T-helper 17 cell (primary cell): Measurements from ENCODE around the gene ESRRB. TPM values are rescaled to one million over a fixed set of nuclear protein-coding genes. Genes with fewer than 3 reads are reported as not detected.
A peak's percentile ranks its signal among the peaks of the same experiment; 100 is the strongest.

ENCODE experiments used
- ATAC-seq: fragments of 150-1000 bp; cut with Tn5 transposase; 2 replicates; pipeline ENCODE4 v1.10.0; 2021; ENCODE audit warnings: mild to moderate bottlenecking, moderate library complexity
- DNase-seq, 3 donors: peaks; one replicate each; pipeline versions ENCODE4 v3.0.0 to v3.0.0-alpha.2; 2020 to 2021
- H3K9me3 ChIP-seq: one replicate; pipeline ENCODE4 v1.7.0; 2013; ENCODE audit warnings: low read length, mild to moderate bottlenecking; ENCODE audit not compliant: control insufficient read depth, poor library complexity, severe bottlenecking
- H3K27ac Mint-ChIP-seq: one replicate; pipeline ENCODE4 v1.8.0; 2022; ENCODE audit warnings: mild to moderate bottlenecking, moderate library complexity, mixed read lengths
- H3K27me3 Mint-ChIP-seq: one replicate; pipeline ENCODE4 v1.8.0; 2022; ENCODE audit warnings: mixed read lengths
- H3K36me3 Mint-ChIP-seq: one replicate; pipeline ENCODE4 v1.8.0; 2022; ENCODE audit warnings: low read depth, mixed read lengths
- H3K4me1 Mint-ChIP-seq: one replicate; pipeline ENCODE4 v1.8.0; 2022; ENCODE audit warnings: mild to moderate bottlenecking, mixed read lengths
- H3K4me3 Mint-ChIP-seq: one replicate; pipeline ENCODE4 v1.8.0; 2022; ENCODE audit warnings: mild to moderate bottlenecking, moderate library complexity, mixed read lengths
- total RNA-seq, 4 donors: library from RNA in 2 of 4; stranded (reverse) in 2 of 4; gene quantifications; one replicate each; pipeline ENCODE4 v1.2.3 and lab custom pipeline; 2022 to 2026

Gene ESRRB
- total RNA-seq, 2 donors from 2014 or later = 0.40 TPM; not detected in 1

DNA sequence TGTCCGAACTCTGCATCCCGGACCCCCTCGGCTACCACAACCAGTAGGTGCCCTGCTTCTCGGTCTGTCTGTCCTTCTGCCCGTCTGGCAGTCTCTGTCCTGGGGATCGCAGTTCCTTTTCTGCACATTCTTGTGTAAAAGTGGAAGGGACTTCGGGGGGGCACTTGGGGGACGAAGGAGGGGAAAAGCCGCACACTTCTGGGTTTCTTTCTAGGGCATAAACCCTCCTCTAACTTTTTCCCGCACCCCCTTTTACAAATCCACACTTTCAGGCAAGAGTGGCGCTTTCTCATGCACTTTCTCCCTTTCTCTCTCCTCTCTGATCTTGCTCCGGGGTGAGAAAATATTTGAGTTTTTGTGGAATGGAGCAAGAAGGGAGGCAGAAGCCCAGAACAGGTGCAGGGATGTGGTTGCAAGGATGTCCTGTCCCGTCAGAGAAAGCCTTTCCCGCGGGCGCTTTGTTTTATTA is 506 bp downstream of the ESRRB start:
- ATAC-seq = no peak

DNA sequence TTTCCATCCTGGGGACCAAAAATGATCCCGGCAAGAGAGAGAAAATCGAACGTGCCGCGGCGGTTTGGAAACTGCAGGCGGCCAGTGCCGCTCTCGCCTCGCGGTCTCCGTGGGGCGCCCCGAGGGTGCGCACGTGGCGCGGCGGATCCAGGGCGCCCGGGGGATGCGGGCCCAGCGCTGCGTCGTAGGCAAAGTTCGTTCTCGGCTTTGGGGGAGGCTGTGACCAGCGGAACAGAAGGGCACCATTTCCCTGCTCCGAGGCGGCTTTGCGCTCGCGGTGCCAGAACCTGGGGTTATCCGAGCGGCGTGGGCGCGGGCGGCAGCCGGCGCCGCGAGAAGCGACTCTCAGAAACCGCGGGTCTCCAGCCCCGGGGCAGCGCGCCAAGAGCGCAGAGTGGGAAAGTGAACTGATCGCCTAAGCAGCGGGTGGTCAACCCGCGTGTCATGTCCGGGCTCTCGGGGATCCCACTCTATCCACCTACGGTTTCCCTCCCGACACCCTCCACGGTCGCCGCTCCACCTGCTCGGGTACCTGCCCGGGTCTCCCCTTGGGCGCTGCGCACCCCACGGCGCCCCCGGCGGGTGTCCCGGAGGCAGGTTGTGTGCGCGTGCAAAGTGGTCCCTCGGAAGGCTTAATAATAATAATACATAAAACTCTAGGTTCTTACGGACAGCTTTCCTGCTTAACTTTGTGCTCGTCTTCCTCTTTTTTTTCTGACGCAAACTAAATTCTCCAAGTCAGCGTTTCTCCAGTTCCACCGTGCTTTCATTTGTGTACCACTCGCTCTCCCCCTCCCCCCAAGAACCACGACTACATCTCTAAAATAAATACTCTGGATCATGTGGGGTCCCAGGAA is 1.2 kb downstream of the ESRRB start:
- ATAC-seq = no peak

More for the DNA sequence above, 506 bp downstream of the ESRRB start:
- H3K4me1 Mint-ChIP-seq = peaks cover 2% of the 10 kb centered on the region
- no peak for DNase-seq
- H3K9me3 ChIP-seq = no peaks in the 10 kb centered on the region
- H3K36me3 Mint-ChIP-seq = peaks cover 2% of the 10 kb centered on the region
- H3K4me3 Mint-ChIP-seq = no peak overlapping the region
- H3K27ac Mint-ChIP-seq = no peak overlapping the region
- peaks cover 84% of the 10 kb centered on the region for H3K27me3 Mint-ChIP-seq

DNA sequence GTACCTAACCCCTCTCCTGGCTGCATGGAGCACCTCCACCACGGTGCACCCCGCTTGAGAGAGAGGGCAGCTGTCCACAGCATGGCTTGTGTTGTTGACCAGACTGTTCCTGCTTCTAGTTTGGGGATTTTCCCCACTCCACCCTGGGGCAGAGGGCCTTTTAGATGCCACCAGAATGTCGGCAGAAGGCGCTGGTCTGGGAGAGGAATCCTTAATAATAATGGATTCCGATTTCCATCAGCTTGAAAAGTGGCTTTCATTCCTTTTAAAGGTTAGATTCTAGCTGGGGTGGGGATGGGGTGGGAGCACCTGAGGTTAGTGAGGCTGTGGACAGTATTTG is 1.8 kb downstream of the ESRRB start:
- no peak for DNase-seq
- no peak for ATAC-seq
- Mint-ChIP-seq H3K27ac (no peak overlapping the region), H3K36me3 (peaks cover 2% of the 10 kb centered on the region), H3K4me1 (peaks cover 2% of the 10 kb centered on the region), H3K27me3 (peaks cover 85% of the 10 kb centered on the region), H3K4me3 (no peak overlapping the region)
- H3K9me3 ChIP-seq = no peaks in the 10 kb centered on the region

More for the DNA sequence above, 1.2 kb downstream of the ESRRB start:
- DNase-seq = no peak
- H3K27me3 Mint-ChIP-seq = peaks cover 84% of the 10 kb centered on the region
- peaks cover 2% of the 10 kb centered on the region for H3K36me3 Mint-ChIP-seq
- H3K4me3 Mint-ChIP-seq = no peak overlapping the region
- H3K27ac Mint-ChIP-seq = no peak overlapping the region
- no peaks in the 10 kb centered on the region for H3K9me3 ChIP-seq
- H3K4me1 Mint-ChIP-seq = peaks cover 2% of the 10 kb centered on the region

DNA sequence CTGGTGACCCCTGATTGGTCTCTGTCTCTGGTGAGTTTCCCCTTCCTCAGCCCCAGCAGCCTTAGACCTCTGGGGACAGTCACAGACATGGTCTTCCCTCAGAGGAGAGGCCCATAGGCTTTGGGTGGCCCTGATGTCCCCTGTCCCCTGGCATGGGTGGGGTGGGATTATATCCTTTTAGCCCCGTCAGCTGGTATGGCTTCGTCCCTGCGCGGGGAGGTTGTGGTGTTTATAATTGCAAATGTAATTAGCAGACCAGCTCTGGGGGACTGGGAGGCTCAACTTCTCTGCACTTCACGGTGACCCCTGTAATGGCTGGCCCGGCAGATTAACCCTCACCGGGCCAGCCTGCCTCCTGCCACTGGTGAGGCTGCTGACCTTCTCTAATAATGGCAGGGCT is 5.1 kb downstream of the ESRRB start:
- no peak overlapping the region for H3K27ac Mint-ChIP-seq
- H3K27me3 Mint-ChIP-seq = peaks cover 87% of the 10 kb centered on the region

DNA sequence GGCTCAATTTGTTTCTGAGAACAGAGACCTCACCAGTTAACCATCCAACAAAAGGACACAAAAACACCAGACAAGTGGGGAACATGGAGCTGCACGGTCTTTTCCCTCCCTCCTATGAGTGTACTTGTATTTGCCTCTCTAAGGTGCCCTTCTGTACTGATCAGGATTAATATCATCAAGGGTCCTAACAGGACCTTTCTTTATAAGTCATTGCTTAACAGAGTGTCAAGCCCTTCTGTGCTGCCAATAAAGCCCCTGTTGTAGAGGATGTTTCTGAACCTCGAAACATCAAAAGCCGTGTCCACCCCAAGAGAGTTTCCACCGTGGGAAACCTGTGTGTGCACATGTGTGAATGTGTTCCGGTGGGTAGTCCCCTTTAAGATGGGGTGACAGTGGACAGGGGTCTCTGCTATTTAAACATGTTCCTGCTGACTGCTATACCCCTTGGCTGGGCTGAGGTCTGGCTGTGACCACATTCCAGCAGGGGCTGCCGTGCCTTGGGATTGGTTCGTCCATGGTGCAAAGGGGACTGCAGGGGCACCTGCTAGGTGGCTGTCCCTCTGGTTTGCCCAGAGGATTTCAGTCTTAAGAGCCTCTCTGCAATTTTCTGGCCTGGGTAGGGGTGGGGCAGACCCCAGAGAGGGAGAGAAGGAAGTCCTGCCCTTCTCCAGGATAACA is 6.0 kb downstream of the ESRRB start:
- ATAC-seq = no peak
- no peak overlapping the region for H3K27ac Mint-ChIP-seq

More for the DNA sequence above, 5.1 kb downstream of the ESRRB start:
- ATAC-seq = no peak
- DNase-seq = no peak
- H3K9me3 ChIP-seq = no peaks in the 10 kb centered on the region
- Mint-ChIP-seq H3K4me1 (no peaks in the 10 kb centered on the region), H3K4me3 (no peak overlapping the region), H3K36me3 (peaks cover 2% of the 10 kb centered on the region)

DNA sequence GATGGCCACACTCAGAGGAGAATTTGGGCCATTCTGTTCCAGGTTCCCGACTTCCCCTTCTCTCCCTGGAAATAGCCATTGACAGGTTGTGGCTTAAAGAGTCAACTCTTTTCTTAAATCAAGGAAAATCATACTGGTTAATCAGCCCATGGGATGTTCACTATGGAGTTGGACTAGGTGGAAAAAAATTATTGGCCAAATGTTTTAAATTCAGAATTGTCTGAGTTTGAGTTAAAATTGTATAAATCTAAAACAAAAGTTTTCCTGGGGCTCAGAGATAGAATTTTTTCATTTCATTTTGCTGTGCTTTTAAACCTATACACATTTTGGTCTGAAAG is 6.5 kb downstream of the ESRRB start:
- peaks cover 2% of the 10 kb centered on the region for H3K36me3 Mint-ChIP-seq
- DNase-seq (no peak), ATAC-seq (no peak)
- H3K27me3 Mint-ChIP-seq = peaks cover 93% of the 10 kb centered on the region
- no peaks in the 10 kb centered on the region for H3K4me1 Mint-ChIP-seq
- H3K27ac Mint-ChIP-seq = no peak overlapping the region
- no peaks in the 10 kb centered on the region for H3K9me3 ChIP-seq
- no peak overlapping the region for H3K4me3 Mint-ChIP-seq

More for the DNA sequence above, 6.0 kb downstream of the ESRRB start:
- Mint-ChIP-seq H3K4me3 (no peak overlapping the region), H3K36me3 (peaks cover 2% of the 10 kb centered on the region), H3K27me3 (peaks cover 89% of the 10 kb centered on the region), H3K4me1 (no peaks in the 10 kb centered on the region)
- no peaks in the 10 kb centered on the region for H3K9me3 ChIP-seq
- no peak for DNase-seq

DNA sequence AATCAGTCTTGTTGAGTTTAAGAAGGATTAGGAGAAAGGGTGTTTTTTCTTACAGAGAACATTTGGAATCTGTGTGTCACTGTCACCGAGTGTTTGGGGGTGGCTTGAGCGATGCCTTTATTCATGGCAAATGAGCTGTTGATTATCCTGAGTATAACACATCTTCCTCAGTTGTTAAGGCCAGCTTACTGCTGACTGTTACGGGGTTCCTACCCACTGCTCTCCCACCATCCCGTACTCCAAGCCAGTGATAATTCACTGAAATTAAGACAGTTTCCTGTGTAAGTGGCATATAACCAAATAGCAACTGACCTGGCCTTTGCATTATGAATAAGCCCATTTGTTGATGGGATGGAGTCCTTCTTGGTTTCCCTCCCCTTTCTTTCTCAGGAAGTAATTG is 9.5 kb downstream of the ESRRB start:
- ATAC-seq = no peak
- H3K27me3 Mint-ChIP-seq = peaks cover 87% of the 10 kb centered on the region
- H3K4me3 Mint-ChIP-seq = no peak overlapping the region
- DNase-seq = no peak
- H3K4me1 Mint-ChIP-seq = peaks cover 4% of the 10 kb centered on the region
- peaks cover 2% of the 10 kb centered on the region for H3K36me3 Mint-ChIP-seq
- H3K27ac Mint-ChIP-seq = no peak overlapping the region
- H3K9me3 ChIP-seq = no peaks in the 10 kb centered on the region

DNA sequence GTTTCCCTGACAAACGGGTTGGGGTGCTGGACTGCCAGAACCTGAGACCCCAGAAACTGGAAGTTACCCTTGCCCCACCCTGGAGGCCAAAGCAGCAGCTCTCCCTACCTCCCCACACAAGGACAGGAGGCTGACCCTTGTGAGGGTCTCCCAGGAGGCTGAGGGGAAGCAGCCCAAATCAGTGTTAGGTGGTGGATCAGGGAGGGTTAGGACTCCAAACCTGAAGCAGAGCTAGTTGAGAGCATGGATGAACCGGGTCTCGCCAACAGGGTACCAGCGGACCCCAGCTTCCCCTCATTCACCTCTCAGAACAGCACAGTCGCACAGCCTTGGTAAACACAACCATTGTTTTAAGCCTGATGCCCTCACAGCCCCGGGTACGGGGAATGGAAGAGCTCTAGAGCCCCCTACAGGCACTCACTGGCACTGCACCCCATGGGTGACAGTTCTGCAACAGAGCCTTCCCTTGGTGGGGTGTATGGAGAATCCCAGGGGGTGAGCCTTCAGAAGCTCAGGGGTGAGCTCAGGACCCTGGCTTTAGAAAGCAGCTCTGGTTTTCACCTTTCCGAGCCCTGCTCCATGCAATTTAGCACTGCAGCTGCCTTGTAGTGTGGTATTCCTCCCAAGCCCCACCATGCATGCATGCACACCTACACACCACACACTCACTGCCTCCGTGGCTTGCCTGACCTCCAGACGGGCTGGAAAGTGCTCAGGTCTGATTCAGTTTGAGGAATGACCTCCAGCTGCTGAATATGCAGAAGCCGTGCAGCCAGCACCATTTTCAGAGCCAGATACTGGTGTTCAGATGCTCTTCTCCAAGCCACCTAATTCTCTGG is 11.2 kb downstream of the ESRRB start:
- Mint-ChIP-seq H3K36me3 (peaks cover 2% of the 10 kb centered on the region), H3K27me3 (peaks cover 75% of the 10 kb centered on the region), H3K4me3 (no peak overlapping the region), H3K4me1 (peaks cover 4% of the 10 kb centered on the region), H3K27ac (no peak overlapping the region)
- ATAC-seq (peak; percentile 73), DNase-seq (peak; percentile 13 to 41 (median 25))
- H3K9me3 ChIP-seq = no peaks in the 10 kb centered on the region

DNA sequence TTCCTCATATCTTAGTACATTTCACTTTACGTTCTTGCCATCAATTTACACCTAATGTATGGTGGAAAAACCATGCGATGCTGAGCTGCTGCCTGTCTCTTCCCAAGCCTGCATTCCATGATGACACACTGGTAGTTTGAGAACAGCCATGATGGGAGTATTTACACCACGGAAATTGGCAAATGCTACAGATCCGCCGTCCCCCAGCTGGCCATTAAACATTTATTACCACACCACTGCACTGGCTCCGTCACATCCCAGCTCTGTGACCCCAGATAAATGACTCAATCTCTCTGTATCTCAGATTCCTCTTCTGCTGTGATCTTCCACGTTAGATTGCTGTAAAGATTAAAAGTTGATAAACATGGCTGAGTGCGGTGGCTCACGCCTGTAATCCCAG is 13.9 kb downstream of the ESRRB start:
- H3K9me3 ChIP-seq = no peaks in the 10 kb centered on the region
- Mint-ChIP-seq H3K4me3 (no peak overlapping the region), H3K36me3 (peaks cover 2% of the 10 kb centered on the region), H3K27ac (no peak overlapping the region), H3K4me1 (peaks cover 4% of the 10 kb centered on the region), H3K27me3 (peaks cover 74% of the 10 kb centered on the region)
- DNase-seq (no peak), ATAC-seq (no peak)

DNA sequence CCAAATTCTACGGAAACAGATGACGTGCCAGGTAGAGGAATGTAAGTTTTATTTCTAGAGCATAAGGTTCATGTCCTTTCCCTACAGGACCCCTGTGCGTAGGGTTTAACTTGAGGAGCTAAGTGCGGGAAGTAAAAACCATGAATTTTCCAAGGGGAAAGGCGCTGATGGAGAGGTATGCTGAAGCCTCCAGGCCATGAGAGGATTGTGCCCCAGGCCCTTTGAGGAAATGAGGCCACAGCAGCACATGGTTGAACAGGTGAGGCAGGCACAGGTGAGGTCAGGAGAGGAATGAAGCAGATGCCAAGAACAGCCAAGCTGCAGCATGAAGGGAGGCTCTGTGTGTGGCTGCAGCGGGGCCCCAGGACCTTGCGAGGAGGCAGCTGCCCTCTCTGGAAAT is 14.7 kb downstream of the ESRRB start:
- no peak overlapping the region for H3K27ac Mint-ChIP-seq
- H3K4me1 Mint-ChIP-seq = peaks cover 4% of the 10 kb centered on the region
- peaks cover 66% of the 10 kb centered on the region for H3K27me3 Mint-ChIP-seq
- no peak for ATAC-seq
- H3K36me3 Mint-ChIP-seq = peaks cover 2% of the 10 kb centered on the region
- H3K9me3 ChIP-seq = no peaks in the 10 kb centered on the region
- no peak overlapping the region for H3K4me3 Mint-ChIP-seq
- DNase-seq = no peak

DNA sequence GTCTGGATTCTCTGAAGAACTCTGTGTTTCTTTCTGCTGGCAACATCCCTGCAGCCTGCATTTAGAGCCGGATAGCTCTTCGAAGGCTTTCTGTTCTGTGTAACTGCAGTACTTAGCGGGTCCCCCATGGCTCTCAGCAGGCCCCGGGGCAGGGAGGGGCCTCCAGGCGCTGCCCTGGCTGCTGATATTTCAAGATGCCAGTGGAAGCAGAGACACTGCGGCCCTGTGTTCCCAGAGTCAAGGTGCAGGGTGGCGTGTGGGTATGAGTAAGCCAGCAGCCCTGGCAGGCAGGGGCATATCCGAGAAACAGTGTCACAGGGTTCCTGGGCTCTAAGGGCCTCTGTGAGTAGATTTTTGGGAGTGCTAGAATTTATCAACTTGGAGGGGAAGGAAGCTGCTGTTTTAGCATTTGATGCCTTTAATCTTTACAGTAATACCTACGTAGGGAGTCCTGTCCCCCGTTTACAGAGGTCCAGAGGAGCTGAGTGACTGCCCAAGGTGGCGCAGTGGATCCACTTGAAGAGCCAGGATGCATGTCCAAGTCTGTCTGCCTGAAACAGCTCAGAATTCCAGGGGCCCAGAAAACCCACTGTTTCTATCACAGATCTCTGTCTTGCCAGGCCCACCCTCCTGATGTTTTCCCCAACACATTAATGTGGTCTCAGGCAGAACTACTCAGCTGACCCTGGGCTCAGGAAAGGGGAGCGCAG is 16.2 kb downstream of the ESRRB start:
- ATAC-seq (no peak), DNase-seq (no peak)
- Mint-ChIP-seq H3K27ac (no peak overlapping the region), H3K36me3 (peaks cover 2% of the 10 kb centered on the region), H3K4me1 (peaks cover 4% of the 10 kb centered on the region), H3K4me3 (no peak overlapping the region), H3K27me3 (peaks cover 64% of the 10 kb centered on the region)
- H3K9me3 ChIP-seq = no peaks in the 10 kb centered on the region

DNA sequence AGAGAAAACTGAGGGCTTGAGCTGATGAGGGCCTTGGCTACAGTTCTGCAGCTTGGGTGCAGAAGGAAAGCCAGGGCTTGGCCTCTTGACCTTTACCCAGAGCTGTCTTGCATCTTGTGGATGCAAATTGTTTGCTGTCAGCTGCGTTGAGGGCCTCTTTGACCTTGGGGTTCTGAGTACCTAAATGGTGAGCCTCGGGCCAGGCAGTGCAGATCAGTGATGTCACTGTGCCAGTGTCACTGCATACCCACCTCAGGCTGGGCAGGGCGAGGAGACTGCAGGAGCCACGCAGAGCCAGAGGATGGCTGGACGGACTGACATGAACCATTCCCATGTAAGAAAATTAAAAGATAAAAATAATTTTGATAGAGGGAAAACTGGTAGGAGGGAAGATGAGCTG is 18.6 kb downstream of the ESRRB start:
- no peaks in the 10 kb centered on the region for H3K36me3 Mint-ChIP-seq
- H3K27ac Mint-ChIP-seq = peak overlapping the region; percentile 47
- ATAC-seq (no peak), DNase-seq (no peak)
- no peaks in the 10 kb centered on the region for H3K9me3 ChIP-seq
- H3K27me3 Mint-ChIP-seq = peaks cover 58% of the 10 kb centered on the region
- no peaks in the 10 kb centered on the region for H3K4me1 Mint-ChIP-seq
- no peak overlapping the region for H3K4me3 Mint-ChIP-seq
